ENCODE data around the gene RPL10A.

RPL10A gene

DNA sequence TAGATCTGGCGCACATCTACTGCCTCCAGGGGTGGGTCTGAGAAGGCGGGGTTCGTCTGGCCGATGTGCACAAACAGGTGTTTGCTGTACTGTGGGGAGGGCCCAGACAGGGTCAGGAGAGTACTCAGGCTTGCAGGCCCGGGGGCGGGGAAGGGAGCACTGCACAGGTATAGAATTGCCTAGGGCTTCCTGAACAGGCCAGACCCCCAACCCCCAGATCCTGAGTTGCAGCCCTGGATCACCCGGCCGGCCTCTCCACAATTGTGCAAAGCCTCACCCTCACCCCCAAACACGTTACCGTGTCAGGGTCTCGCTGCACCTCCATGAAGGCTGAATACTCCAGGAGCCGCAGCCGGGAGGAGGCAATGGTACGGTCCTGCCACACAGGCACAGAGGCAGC, 7.8 kb downstream of the RPL10A start:
- no peak for DNase-seq

DNA sequence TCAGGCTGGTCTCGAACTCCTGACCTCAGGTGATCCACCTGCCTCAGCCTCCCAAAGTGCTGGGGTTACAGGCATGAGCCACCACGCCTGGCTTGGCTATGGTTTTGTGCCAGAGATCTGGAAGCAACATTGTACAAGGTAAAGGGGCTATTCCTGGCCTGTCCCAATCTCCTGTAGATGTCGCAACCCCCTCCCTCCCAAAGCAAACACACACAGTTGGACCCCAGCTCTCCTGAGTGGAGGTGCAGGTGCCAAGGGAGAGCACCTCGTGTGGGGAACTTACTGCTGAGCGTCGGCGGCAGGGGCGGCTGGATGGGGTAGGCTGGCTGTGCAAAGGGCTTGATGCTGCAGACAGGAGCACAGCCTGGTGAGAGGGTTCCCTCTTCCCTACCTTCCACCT, 8.8 kb downstream of the RPL10A start:
- DNase-seq: no peak

DNA sequence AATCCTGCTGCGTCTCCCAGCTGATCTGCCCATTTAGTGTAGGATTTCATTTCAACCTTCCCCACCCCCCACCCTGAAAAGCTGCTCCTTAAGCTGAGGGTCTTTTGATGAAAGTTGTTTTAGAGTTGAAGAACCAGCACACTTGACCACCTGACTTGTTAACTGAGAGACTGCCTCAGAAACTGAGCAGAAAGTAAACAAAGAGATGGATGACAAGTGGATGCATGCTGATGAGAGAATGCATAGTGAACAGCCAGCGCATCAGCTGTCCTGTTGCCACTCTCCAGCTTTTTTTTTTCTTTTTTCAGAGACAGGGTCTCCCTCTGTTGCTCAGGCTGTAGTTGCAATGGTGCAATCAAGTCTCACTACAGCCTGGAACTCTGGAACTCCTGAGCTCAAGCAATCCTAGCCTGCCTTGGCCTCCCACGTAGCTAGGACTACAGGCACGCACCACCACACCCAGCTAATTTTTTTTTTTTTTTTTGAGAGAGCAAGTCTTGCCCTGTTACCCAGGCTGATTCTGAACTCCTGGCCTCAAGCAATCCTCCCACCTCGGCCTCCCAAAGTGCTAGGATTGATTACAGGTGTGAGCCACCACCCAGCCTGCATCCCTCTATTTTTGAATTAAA, 9.5 kb downstream of the RPL10A start:
- no peak for DNase-seq

DNA sequence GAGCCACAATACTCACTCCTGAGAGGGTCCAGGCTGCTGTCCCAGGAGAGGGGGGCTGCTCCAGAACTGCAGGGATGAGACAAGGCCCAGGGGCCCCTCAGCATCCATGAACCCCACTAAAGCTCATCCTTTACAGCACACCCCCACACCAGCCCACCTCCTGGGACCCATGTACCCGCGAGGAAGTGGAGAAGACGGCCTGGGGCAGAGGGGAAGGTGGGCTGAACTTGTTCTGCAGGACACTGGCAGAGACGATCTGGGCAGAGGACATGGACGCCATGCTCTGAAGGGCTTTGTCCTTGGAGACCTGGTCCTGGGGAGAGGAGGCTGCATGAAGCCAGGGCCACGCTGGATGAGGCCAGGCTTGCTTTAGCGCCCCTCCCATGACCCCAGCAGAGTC, 10.1 kb downstream of the RPL10A start:
- no peak for DNase-seq

DNA sequence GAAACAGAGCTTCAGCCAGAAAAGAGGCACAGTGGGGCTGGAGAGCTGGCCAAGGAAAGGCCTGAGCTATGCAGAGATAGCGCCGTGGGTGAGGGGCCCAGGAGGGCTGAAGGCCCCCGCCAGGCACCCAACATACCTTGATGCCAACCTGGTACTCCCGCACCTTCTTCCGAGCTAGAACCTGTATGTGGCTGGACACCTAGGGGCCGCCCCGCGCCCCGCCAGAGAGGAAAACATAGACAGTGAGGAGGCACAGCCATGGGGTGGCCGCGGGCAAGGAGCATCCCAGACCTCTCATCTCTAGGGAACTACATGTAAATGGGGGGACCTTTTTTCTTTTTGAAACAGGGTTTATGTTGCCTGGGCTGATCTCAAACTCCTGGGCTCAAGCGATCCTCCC, 12.0 kb downstream of the RPL10A start:
- DNase-seq: no peak

DNA sequence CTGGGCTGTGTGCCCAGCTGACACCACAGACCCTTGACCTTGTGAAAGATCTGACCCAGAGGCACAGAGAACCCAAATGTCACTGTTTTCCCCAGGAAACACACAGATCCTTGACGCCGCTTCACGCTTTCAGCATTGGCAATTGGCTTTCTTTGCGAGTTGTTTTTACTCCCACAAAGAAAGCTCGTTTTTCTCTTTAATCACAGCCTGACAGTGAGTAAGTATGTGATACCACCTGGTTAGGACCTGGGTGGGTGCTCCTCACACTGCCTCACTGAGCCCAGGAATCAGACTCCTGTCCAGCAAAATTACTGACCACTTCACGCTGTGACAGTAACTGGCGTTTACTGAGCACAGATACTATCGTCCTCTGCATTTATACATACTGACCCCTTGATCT, 13.0 kb downstream of the RPL10A start:
- no peak for DNase-seq

DNA sequence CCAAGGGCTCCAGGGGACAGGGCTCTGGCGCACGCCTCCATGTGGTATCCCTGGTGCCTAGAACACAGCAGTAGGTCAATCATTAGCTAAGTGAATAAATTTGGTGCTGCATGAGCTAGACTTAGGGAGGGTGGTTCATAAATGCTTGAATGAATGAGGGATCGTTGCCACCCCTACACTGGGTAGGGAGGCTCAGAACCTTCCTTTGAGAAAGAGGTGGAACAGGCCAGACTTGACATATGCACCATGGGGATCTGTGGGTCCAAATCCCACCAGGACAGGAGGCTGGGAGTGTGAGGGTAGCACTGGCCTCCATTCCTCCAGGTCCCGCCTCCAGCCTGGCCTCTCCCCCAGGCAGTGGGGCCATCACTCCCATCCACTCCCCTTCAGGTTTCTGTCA, 14.9 kb downstream of the RPL10A start:
- no peak for DNase-seq

DNA sequence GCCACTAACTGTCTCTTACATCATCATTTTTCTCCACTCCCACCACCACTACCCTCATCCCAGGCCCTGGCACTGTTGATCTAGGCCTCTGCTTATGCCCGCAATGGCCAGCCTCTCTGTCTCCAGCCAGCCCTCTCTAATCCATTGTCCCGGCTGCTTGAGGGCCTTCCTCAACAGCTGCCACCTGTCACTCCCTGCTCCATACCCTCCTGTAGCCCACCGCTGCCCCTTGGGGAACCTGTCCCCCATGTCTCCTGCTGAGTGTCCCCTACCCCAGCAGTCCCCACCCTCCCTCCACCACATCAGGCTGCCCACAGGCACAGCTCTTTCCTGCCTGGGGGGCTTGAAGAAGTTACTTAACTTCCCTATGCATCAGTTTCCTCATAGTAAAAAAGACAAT, 15.3 kb downstream of the RPL10A start:
- DNase-seq: no peak

DNA sequence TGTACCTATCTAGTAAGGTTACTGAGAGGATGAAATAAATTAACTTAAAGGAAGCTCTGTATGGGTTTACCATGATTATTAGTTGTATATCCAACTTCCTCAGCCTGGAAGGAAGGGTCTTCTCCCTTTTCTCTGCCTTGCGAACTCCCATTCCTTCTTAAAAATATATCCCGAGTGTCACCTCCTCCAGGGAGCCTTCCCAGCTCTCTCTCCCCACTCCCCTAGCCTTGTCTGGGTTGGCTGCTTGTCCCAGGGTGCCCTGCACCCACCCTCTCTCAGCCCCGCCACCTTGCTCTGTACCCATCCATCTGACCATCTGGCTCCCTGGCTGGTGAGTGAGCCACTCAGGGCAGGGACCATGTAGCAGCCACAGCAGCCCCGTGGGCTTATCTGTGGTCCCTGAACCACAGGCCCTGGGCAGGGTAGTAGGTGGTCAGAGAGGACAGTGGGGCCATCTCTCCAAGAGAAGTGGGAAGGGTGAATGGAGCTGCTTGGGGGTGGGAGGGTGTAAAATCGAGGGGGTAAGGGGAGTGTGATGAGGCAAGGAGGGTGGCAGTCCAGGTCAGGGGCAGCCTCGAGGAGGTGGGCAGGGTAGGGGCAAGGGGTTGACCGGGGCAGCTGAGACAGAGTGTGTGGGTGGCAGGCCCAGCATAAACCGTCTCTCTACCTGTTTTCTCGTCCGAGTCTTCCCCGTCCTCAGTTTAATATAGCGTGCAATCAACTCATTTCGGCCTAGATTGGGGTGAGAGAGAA, 15.9 kb downstream of the RPL10A start:
- DNase-seq: no peak

DNA sequence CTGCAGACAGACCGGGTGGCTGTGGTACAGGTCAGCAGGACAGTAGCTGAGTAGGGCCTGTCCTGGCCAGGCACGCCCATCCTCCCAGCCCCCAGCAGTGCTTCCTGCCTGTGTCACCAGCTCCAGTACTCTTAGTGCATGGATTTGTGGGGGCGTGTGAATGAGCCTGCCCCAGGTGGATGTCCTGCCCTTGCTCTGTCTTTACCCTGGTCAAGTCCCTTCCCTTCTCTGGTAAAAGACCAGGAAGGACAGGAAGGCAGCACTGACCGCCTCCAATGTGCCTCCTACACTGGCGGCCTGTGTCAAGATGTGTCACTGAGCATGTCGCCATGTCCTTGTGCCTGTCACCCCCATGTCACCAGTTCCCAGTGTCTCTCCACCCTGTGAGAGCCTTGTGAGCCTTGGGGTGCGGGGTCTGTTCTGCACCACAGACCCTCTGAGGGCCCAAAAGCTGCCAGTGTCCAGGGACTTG, 16.8 kb downstream of the RPL10A start:
- no peak for DNase-seq

DNA sequence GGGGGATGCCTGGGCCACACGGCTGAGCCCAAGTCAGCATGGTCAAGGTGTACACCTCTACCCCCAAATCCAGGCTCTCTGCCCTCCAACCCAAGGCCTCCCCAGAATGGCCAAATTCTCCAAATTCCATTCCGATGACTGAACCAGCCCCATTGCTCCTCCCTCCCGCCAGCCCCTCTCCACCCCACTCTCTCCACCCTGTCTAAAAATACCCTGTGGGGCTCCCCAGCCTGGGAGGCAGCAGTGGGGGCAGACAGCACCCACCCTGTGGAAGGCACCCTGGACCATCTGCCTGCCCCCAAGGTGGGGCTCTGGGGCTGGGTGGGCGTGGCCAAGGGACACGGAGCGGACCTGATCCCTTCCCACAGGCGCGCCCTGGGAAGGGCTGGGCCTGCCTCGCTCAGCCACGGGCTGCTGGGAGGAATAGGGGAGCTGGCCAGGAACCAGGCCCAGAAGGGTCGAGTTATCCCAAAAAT, 17.2 kb downstream of the RPL10A start:
- DNase-seq: no peak

DNA sequence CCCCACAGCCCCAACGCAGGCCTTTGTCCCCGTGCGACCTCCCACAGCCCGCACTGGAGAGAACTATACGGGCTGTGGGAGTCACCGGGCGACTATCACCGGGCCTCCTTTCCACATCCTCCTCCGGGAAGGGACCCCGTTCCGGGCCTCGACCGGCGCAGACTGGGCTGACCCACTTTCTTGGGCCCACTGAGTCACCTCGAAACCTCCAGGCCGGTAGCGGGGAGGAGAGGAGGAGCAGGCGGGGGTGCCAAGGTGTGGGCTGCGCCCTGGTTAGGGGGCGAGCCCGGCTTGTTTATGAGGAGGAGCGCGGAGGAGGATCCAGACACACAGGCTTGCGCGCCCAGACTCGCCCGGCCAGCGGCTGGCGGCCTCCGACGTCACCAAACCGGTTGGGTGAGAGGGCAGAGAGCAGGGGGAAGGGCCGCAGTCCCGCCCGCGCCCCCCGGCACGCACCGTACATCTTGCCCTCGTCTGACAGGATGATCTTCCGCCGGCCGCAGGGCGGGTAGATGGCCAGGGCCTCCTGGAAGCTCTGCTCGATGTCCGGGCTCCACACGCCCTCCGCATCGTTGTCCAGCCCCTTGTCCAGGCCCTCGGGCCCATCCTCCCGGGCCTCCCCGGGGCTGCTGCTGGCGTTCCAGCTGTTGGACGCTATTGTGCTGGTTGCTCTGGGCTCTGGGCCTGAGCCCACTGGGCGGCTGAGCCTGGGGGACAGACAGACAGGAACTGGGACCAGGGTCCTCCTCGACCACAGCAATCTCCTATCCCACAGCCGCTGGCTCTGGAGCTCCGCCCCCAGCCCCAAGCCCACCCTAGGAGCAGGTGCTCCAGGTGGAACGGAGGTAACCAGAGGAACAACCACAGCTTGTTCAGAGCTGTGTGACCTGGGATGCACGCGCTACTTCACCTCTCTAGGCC, 18.1 kb downstream of the RPL10A start:
- DNase-seq: no peak

DNA sequence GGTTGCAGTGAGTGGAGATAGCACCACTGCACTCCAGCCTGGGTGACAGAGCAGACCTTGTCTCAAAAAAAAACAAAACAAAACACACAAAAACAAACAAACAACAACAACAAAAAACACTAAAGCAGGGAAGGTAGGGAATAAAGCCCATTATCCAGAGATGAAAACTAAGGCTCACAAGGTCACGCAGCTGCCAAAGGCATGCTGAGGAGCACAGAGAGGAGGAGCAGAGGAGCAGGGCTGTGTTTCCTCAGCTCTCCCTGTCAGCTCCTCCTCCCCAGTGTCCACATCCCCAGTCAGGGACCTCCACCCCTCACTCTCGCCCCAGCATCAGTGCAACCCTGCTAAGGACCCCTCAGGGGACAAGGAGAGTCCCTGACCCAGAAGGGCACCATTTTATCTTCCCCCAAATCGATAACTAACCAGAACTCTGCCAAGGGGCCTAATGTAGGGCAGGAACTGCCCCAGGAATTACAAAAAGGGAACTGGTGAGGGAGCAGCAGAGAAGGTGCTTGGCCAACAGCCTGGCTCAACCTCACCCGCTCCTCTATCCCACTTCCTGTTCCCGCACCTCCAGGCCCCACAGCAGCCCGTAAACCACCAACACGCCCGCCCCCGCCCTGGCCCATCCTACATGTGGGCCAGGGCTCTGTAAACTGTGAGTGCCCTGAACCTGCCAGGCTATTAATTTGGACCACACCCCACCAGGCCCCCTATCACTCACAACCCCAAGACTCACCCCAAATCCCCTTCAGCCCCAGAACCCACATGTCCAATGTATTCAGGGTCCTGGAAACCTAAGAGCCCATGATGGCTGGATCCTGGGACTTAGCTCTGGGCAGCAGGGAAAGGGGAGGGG, 19.7 kb downstream of the RPL10A start:
- no peak for DNase-seq

DNA sequence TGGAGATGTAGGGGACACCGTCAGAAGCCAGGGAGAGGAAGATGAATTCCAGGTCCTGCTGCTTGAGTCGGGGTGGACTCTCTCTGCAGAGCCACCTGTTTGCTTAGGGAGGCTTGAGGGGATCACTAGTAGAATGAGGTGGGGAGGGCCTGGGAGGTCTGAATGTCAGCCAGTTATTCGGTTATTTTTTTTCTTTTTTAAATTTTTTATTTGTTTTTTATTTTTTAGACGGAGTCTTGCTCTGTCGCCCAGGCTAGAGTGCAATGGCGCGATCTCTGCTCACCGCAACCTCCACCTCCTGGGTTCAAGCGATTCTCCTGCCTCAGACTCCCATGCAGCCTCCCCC, 20.3 kb downstream of the RPL10A start:
- no peak for DNase-seq

DNA sequence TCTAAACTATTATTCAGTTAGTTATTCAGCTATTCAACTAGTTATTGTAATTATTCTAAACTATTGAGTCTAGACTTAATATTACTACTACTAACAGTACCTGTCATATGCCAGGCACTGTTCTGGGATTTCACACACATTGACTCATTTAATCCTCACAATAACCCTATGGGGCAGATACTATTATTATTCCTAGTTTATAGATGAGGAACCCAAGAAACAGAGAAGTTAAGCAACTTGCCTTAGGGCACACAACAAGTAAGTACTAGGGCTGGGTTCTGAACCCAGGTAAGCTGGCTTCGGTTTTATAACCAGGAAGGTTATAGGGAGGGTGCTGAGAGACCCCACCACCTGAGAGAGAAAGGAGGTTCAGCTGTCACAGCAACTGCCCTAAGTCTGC, 20.9 kb downstream of the RPL10A start:
- no peak for DNase-seq

DNA sequence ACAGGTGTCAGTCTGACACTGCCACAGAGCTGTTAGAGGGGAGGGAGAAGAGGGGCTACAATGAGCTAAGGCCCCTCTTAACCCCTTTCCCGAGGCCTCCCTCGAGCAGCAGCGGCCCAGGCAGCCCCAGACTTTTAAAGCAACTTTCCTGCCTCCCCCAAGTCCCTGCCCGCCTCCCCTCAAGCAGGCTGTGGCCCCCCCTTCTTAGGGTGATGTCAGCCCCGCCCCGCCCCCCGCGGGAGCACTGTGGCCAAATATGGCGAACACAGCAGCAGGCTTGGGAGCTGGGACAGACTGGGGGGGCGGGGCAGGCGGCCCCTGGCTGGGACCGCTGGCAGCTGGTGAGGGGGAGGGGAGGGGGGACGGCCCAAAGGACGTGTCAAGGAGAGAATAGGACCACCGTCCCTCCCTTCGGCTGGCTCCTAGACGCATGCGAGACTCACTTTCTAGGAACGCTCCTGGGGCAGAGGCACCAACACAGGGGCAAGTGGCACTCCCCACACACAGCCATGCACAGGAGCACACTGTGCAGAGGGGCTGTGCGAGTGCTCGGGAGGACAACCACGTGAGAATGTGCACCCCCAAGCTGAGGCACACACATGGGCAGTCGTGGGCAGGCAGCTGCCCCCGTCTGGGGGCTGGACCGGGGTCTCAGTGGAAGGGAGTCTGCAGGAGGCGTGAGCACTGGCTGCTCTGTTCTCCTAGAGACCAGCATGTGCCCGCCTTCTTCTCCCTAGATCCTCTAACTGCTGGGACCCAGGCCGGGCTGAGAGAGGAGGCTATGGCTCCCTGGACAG, 22.0 kb downstream of the RPL10A start:
- DNase-seq: no peak

DNA sequence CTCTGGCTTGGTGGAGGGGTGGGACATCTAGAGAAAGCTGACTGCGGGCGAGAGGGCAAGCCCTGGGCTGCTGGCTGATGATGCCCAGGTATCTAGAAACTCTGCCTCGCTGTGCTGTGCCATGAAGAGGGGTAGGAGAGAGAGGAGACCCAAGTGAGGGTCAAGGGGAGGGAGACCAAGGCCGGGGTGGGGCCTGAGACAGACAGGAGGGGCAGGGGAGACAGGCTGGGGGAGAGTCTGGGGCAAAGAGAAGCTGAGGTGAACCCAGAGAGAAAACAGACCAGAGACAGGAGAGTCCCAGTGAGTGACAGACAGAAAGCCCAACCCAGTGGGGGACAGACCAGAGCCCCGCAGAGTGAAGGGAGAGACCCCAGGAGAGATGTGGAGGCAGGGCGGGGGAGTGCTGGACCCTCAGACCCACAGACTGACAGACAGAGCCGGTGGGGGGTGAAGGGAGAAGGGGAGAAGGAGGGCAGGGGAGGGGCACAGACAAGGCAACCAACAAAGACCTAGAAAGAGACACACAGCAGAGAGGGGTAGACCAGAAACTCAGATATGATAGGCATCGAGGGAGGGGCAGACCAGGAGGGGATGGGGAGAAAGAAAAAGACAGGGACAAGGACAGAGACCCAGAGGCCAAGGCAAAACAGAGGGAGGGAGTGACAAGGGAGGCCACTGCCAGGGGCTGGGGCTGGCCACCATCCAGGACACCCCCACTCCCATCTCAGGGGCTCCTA, 22.8 kb downstream of the RPL10A start:
- DNase-seq: no peak

DNA sequence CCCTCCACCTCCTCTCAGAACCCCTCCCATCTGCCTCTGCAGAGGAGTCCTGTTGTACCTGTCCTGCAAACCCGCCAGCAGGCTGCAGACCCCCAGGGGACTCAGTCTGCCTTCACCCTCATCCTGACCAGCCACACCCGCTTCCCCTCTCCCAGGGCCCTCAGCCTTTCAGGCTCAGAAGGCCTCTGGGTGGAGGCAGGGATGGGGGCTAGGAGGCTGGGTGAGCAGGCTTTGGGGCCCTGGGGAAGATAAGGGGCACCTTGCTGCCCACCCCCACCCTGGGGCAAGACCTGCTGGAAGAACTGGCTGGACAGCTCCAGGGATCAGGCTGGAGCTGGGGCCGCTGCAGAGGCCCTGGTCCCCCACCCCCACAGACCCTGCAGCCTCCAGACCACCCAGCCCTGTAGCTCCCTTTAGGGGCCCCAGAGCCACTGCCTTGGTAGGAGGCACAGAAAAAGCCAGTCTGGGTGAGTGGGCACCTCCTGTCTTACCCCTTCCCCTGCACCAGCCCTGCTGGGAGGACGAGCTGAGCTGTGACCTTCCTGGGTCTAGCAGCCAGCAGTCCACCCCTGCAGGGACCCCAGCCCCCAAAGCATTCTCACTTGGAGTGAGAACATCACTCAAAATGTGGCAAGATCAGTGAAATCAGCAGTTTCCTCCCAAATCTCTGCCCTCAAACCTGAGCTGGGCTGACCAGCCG, 23.5 kb downstream of the RPL10A start:
- DNase-seq: no peak

DNA sequence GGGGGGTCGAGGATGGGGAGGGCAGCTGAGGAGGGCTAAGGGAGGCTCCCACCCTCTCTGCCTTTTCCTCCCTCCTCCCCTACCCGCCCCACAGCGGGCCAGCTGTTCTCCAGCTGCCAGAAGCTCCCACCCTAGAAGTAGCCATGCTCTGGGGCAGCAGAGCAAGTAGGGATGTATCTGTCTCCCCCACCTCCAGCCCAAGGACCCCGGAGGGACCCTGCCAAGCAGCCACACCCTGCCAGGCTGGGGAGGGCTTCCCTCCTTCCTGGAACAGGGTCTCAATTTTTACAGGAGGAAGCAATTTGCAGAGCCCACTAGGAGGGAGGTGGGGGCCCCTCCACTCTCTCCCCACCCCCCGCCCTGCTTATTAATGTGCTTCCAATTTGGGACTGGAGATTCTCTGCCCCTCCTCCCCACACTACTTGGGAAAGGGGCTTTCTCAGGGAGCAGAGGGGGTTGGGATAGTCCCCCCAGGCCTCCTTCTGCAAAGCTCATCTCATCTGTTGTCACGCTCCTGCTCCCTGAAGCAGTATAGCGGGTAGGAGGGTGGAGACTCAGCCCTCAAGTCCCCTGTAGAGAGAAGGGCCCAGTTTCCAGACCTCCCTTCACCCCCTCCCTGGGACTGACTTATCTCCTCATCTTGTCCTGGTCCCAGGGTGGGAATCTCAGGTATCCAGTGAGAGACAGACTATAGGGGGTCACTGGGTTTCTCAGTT, 24.2 kb downstream of the RPL10A start:
- DNase-seq: no peak

DNA sequence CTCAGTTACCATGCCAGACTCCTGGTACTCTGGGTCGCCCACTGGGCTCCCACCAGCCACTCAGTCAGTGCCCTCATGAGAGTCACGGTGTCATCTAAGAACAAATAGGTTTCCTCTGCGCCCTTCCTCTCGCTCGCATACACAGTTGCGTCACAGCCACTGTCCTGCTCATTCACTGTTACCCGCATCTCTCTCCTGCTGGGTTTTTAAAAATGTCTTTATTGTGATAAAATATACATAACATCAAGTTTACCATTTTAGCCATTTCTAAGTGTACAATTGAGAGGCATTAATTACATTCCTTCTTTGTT, 24.7 kb downstream of the RPL10A start:
- DNase-seq: no peak
